Mesendoderm (in vitro differentiated cells): ENCODE measurements around the gene WDR37.

Experiments used
- DNase-seq: peaks from one replicate; pipeline ENCODE4 v3.0.0; 2013
- H2AK5ac ChIP-seq: 2 replicates; pipeline ENCODE4 v1.6.1; 2013; ENCODE audit warnings: low read length, inconsistent platforms
- H2BK120ac ChIP-seq: 2 replicates; pipeline ENCODE4 v1.6.1; 2013; ENCODE audit warnings: low read depth, mild to moderate bottlenecking, low read length, moderate library complexity, mixed read lengths
- H2BK15ac ChIP-seq: replicated peaks from 2 replicates; pipeline ENCODE4 v1.6.1; 2013; ENCODE audit warnings: low read depth, mild to moderate bottlenecking, moderate library complexity
- H2BK5ac ChIP-seq: 2 replicates; pipeline ENCODE4 v1.6.1; 2013; ENCODE audit warnings: low read length, inconsistent platforms
- H3K18ac ChIP-seq: 2 replicates; pipeline ENCODE4 v1.6.1; 2013; ENCODE audit warnings: mild to moderate bottlenecking, low read length, mixed read lengths
- H3K23ac ChIP-seq: one replicate; pipeline ENCODE4 v1.6.1; 2013; ENCODE audit warnings: low read length
- H3K27ac ChIP-seq: 2 replicates; pipeline ENCODE4 v1.5.1; 2013; ENCODE audit warnings: low read depth, mild to moderate bottlenecking, inconsistent platforms, low read length, moderate library complexity
- H3K27me3 ChIP-seq: 2 replicates; pipeline ENCODE4 v1.6.1; 2013; ENCODE audit warnings: low read length, control low read depth, mild to moderate bottlenecking, inconsistent platforms; ENCODE audit not compliant: insufficient read depth, poor library complexity
- H3K36me3 ChIP-seq: 2 replicates; pipeline ENCODE4 v1.6.1; 2013; ENCODE audit warnings: low read length, inconsistent platforms; ENCODE audit not compliant: control insufficient read depth, insufficient read depth
- H3K4ac ChIP-seq: one replicate; pipeline ENCODE4 v1.6.1; 2013; ENCODE audit warnings: low read depth, mild to moderate bottlenecking, low read length, moderate library complexity
- H3K4me1 ChIP-seq: 2 replicates; pipeline ENCODE4 v1.6.1; 2013; ENCODE audit warnings: low read depth, low read length, inconsistent platforms; ENCODE audit not compliant: control insufficient read depth
- H3K4me2 ChIP-seq: 2 replicates; pipeline ENCODE4 v1.6.1; 2013; ENCODE audit warnings: low read length
- H3K4me3 ChIP-seq: 2 replicates; pipeline ENCODE4 v1.5.1; 2013; ENCODE audit warnings: mild to moderate bottlenecking, low read length
- H3K56ac ChIP-seq: one replicate; pipeline ENCODE4 v1.6.1; 2013; ENCODE audit warnings: low read length
- H3K79me1 ChIP-seq: 2 replicates; pipeline ENCODE4 v1.6.1; 2013; ENCODE audit warnings: low read length, inconsistent platforms
- H3K79me2 ChIP-seq: 2 replicates; pipeline ENCODE4 v1.6.1; 2013; ENCODE audit warnings: mild to moderate bottlenecking, low read length; ENCODE audit not compliant: control insufficient read depth, insufficient read depth
- H3K9ac ChIP-seq: 2 replicates; pipeline ENCODE4 v1.6.1; 2013; ENCODE audit warnings: low read length, inconsistent platforms
- H4K5ac ChIP-seq: one replicate; pipeline ENCODE4 v1.6.1; 2013; ENCODE audit warnings: low read length
- H4K8ac ChIP-seq: one replicate; pipeline ENCODE4 v1.6.1; 2013; ENCODE audit warnings: low read depth, mild to moderate bottlenecking, control low read depth, low read length, moderate library complexity
- WGBS: extraction: QIAGEN DNeasy Blood & Tissue Kit; methylation state at CpG from one replicate; pipeline ENCODE4 v1.1.7; 2013; ENCODE audit warnings: low lambda C conversion rate, missing lambda C conversion rate; ENCODE audit not compliant: insufficient coverage; ENCODE audit errors: extremely low coverage; 5-methylcytosine and 5-hydroxymethylcytosine counted together

The WDR37 gene

DNA sequence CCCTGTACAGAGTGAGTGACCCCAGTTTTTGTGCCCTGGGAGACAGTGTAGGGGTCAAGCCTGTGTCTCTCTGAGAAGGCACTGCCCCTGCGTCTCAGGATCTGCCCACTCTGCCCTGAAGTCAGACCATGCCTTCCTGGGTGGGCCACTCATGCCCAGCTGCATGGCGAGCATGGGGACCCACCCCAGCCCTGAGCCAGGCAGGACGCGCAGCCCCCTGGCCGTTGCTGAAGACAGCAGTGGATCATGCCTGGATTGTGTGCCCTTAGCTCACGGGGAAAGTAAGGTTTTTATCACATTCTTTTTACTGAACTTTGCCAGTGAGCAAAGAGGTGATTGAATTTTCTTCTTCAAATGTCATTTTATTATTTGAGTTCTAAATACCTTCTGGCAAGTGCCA is 66.2 kb downstream of the WDR37 start:
- Histone ChIP-seq H3K23ac (no peak overlapping the region), H4K5ac (no peak overlapping the region), H2BK120ac (no peak overlapping the region), H2BK5ac (no peak overlapping the region), H3K36me3 (peaks cover 2% of the 10 kb centered on the region), H3K18ac (no peak overlapping the region), H3K4ac (no peak overlapping the region), H3K4me1 (no peaks in the 10 kb centered on the region), H2AK5ac (no peak overlapping the region), H4K8ac (no peak overlapping the region), H2BK15ac (no peak overlapping the region), H3K4me2 (no peak overlapping the region), H3K79me2 (no peaks in the 10 kb centered on the region), H3K56ac (no peak overlapping the region), H3K27ac (no peak overlapping the region), H3K27me3 (no peaks in the 10 kb centered on the region), H3K9ac (no peak overlapping the region), H3K79me1 (no peaks in the 10 kb centered on the region), H3K4me3 (no peak overlapping the region)
- no CpG with 5 or more reads among the region's 6 CpGs for WGBS
- no peak for DNase-seq

- Histone ChIP-seq H3K4me1 (no peaks in the 10 kb centered on the region), H3K27ac (no peak overlapping the region), H2BK120ac (no peak overlapping the region), H3K18ac (no peak overlapping the region), H2BK15ac (no peak overlapping the region), H3K56ac (no peak overlapping the region), H3K4ac (no peak overlapping the region), H3K36me3 (peaks cover 2% of the 10 kb centered on the region), H4K8ac (no peak overlapping the region), H3K4me3 (no peak overlapping the region), H2BK5ac (no peak overlapping the region), H3K4me2 (no peak overlapping the region), H3K79me1 (no peaks in the 10 kb centered on the region), H3K79me2 (no peaks in the 10 kb centered on the region), H4K5ac (no peak overlapping the region), H3K27me3 (no peaks in the 10 kb centered on the region), H3K23ac (no peak overlapping the region), H2AK5ac (no peak overlapping the region), H3K9ac (no peak overlapping the region)
- DNase-seq: no peak
- no CpG with 5 or more reads among the region's 5 CpGs for WGBS
Measured at GRCh38 chr10:1123198-1123597, 67.0 kb downstream of the WDR37 start.

DNA sequence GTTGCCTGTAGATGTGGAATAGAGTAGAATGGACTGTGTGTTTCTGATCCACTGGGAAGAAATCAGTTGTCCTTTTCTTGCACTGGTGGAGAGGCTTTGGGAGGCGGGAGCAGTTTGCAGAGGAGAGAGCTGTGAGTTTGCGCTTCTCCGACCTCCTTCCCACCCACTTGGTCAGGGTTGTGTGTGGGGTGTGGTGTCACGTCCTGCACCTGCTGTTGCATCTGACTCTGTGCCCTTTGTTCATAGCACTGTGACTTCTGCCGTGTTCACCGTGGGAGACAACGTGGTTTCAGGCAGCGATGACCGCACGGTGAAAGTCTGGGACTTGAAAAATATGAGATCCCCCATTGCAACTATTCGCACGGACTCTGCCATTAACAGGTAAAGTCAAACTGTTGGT is 67.8 kb downstream of the WDR37 start:
- Histone ChIP-seq H3K18ac (no peak overlapping the region), H2BK5ac (no peak overlapping the region), H3K79me2 (no peaks in the 10 kb centered on the region), H2BK120ac (no peak overlapping the region), H3K79me1 (no peaks in the 10 kb centered on the region), H3K27ac (no peak overlapping the region), H2AK5ac (no peak overlapping the region), H3K4me2 (no peak overlapping the region), H3K27me3 (no peaks in the 10 kb centered on the region), H3K4me1 (no peaks in the 10 kb centered on the region), H4K8ac (no peak overlapping the region), H3K9ac (no peak overlapping the region), H3K36me3 (peaks cover 2% of the 10 kb centered on the region), H4K5ac (no peak overlapping the region), H3K56ac (no peak overlapping the region), H2BK15ac (no peak overlapping the region), H3K4me3 (no peak overlapping the region), H3K23ac (no peak overlapping the region), H3K4ac (no peak overlapping the region)
- no peak for DNase-seq
- no CpG with 5 or more reads among the region's 12 CpGs for WGBS

DNA sequence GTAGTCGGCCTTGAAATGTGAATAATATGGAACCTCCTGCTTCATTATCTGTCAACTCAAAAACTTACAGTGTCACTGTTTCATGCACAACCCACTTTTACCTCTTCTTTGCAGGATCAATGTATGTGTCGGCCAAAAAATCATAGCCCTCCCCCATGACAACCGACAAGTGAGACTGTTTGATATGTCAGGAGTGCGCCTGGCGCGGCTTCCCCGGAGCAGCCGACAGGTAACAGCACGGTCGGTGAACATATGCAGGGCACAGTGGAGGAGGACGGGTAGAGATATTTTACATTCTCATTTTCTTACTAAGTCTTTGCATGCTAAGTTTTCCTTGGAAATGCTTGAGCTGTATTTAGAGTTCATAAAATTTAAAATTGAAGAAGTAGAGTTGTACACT is 68.6 kb downstream of the WDR37 start:
- no peak overlapping the region for H3K18ac ChIP-seq
- no peak overlapping the region for H3K9ac ChIP-seq
- H3K56ac ChIP-seq: no peak overlapping the region
- no peak for DNase-seq
- H3K79me1 ChIP-seq: no peaks in the 10 kb centered on the region
- H3K27ac ChIP-seq: no peak overlapping the region
- H4K5ac ChIP-seq: no peak overlapping the region
- no peak overlapping the region for H2BK120ac ChIP-seq
- H3K27me3 ChIP-seq: no peaks in the 10 kb centered on the region
- no peak overlapping the region for H3K4me3 ChIP-seq
- no peaks in the 10 kb centered on the region for H3K79me2 ChIP-seq
- no peak overlapping the region for H3K4me2 ChIP-seq
- H3K4me1 ChIP-seq: no peaks in the 10 kb centered on the region
- H3K23ac ChIP-seq: no peak overlapping the region
- no peak overlapping the region for H2BK15ac ChIP-seq
- H2BK5ac ChIP-seq: no peak overlapping the region
- no peak overlapping the region for H4K8ac ChIP-seq
- peaks cover 2% of the 10 kb centered on the region for H3K36me3 ChIP-seq
- no peak overlapping the region for H2AK5ac ChIP-seq
- no peak overlapping the region for H3K4ac ChIP-seq
- no CpG with 5 or more reads among the region's 11 CpGs for WGBS

DNA sequence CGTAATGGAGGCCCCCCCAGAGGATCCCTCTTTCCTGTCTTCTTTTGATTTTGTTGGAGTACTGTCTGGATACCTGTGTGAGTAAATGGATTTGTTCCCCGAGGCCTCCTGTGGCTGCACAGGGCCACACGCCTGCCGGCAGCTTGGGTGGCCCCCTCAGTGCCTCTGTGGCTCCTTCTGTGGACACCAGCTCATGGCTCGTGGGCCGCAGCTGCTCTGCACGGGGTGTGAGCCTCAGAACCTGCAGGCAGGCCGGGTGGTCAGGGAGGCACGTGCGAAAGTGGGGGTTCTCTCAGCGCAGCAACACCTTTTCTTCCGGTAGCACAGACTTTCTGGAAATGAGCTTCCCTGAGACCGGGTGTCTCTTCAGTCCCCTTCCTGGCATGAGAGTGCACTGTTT is 70.3 kb downstream of the WDR37 start:
- no peak overlapping the region for H3K9ac ChIP-seq
- H2BK15ac ChIP-seq: no peak overlapping the region
- H3K4ac ChIP-seq: no peak overlapping the region
- H4K5ac ChIP-seq: no peak overlapping the region
- H2AK5ac ChIP-seq: no peak overlapping the region
- H3K4me1 ChIP-seq: no peaks in the 10 kb centered on the region
- no peaks in the 10 kb centered on the region for H3K79me2 ChIP-seq
- WGBS: no CpG with 5 or more reads among the region's 13 CpGs
- no peak overlapping the region for H3K18ac ChIP-seq
- H3K56ac ChIP-seq: no peak overlapping the region
- no peak overlapping the region for H2BK5ac ChIP-seq
- H3K36me3 ChIP-seq: peaks cover 5% of the 10 kb centered on the region
- no peak overlapping the region for H4K8ac ChIP-seq
- H3K27ac ChIP-seq: no peak overlapping the region
- no peak overlapping the region for H3K23ac ChIP-seq
- no peak overlapping the region for H3K4me3 ChIP-seq
- DNase-seq: no peak
- H3K4me2 ChIP-seq: no peak overlapping the region
- no peaks in the 10 kb centered on the region for H3K79me1 ChIP-seq
- H3K27me3 ChIP-seq: no peaks in the 10 kb centered on the region
- H2BK120ac ChIP-seq: no peak overlapping the region

- no CpG with 5 or more reads among the region's 15 CpGs for WGBS
- no peaks in the 10 kb centered on the region for H3K4me1 ChIP-seq
- no peak overlapping the region for H3K9ac ChIP-seq
- no peak overlapping the region for H3K4ac ChIP-seq
- H3K4me2 ChIP-seq: no peak overlapping the region
- no peak for DNase-seq
- no peak overlapping the region for H3K27ac ChIP-seq
- H3K23ac ChIP-seq: no peak overlapping the region
- no peak overlapping the region for H4K5ac ChIP-seq
- no peak overlapping the region for H3K18ac ChIP-seq
- H3K79me2 ChIP-seq: no peaks in the 10 kb centered on the region
- no peak overlapping the region for H2BK5ac ChIP-seq
- no peak overlapping the region for H3K56ac ChIP-seq
- no peak overlapping the region for H2AK5ac ChIP-seq
- H2BK15ac ChIP-seq: no peak overlapping the region
- no peaks in the 10 kb centered on the region for H3K27me3 ChIP-seq
- no peak overlapping the region for H3K4me3 ChIP-seq
- H3K36me3 ChIP-seq: peaks cover 5% of the 10 kb centered on the region
- no peak overlapping the region for H4K8ac ChIP-seq
- H3K79me1 ChIP-seq: no peaks in the 10 kb centered on the region
- H2BK120ac ChIP-seq: no peak overlapping the region
Measured at GRCh38 chr10:1127629-1128028, 71.4 kb downstream of the WDR37 start.
